RKO (cell line): ENCODE data around the gene NDUFC2.

Experiments
- DNase-seq: peaks from one replicate; pipeline ENCODE4 v3.0.0-alpha.2; 2016; ENCODE audit warnings: low spot score

The NDUFC2 gene

GRCh38 chr11:78030429-78031325 is 49.0 kb downstream of the NDUFC2 start:
- DNase-seq: no peak

- peak; percentile 31 for DNase-seq
Observed at GRCh38 chr11:78028423-78028822, 51.2 kb downstream of the NDUFC2 start.

GRCh38 chr11:78027759-78028158 is 51.9 kb downstream of the NDUFC2 start:
- no peak for DNase-seq

GRCh38 chr11:78025378-78025777 is 54.3 kb downstream of the NDUFC2 start:
- no peak for DNase-seq

GRCh38 chr11:78023426-78023825 is 56.2 kb downstream of the NDUFC2 start:
- DNase-seq: no peak

GRCh38 chr11:78022397-78023396 is 57.0 kb downstream of the NDUFC2 start, which contains the start of gene KCTD14:
KCTD14 (minus strand) TSS chr11:78023276; CDS start chr11:78023249, 27 bp downstream.
- DNase-seq: peak; percentile 57

GRCh38 chr11:78021611-78022010 is 58.1 kb downstream of the NDUFC2 start:
- no peak for DNase-seq

GRCh38 chr11:78020246-78020645 is 59.4 kb downstream of the NDUFC2 start:
- no peak for DNase-seq

- no peak for DNase-seq
Observed at GRCh38 chr11:78019808-78020207, 59.9 kb downstream of the NDUFC2 start.
